OCI-LY1 (cell line): ENCODE measurements around the gene B3GNT3.

Experiments used
- H2AFZ ChIP-seq: fragments of 200-600 bp; sonication (generic), shearing (Covaris generic); 2 replicates; pipeline ENCODE4 v1.6.0; 2014; ENCODE audit warnings: antibody characterized with exemption, mild to moderate bottlenecking, low read length
- H3F3A ChIP-seq: fragments of 200-600 bp; sonication (generic), shearing (Covaris generic); 2 replicates; pipeline ENCODE4 v1.6.0; 2014; ENCODE audit warnings: mild to moderate bottlenecking, antibody characterized with exemption, low read length, moderate library complexity; ENCODE audit not compliant: insufficient read depth
- H3K27ac ChIP-seq: fragments of 200-600 bp; sonication (generic); 2 replicates; pipeline ENCODE4 v1.5.1; 2014; ENCODE audit warnings: low read length, mixed run types, mild to moderate bottlenecking, low read depth; ENCODE audit not compliant: poor library complexity, severe bottlenecking
- H3K27me3 ChIP-seq: fragments of 200-600 bp; sonication (generic); 2 replicates; pipeline ENCODE4 v1.6.0; 2014; ENCODE audit warnings: antibody characterized with exemption, mild to moderate bottlenecking, low read length, moderate library complexity; ENCODE audit not compliant: insufficient read depth
- H3K36me3 ChIP-seq: fragments of 200-600 bp; sonication (generic); 2 replicates; pipeline ENCODE4 v1.6.1; 2014; ENCODE audit warnings: mild to moderate bottlenecking, antibody characterized with exemption, low read length, moderate library complexity, mixed read lengths; ENCODE audit not compliant: insufficient read depth
- H3K4me1 ChIP-seq: fragments of 200-600 bp; sonication (generic); 2 replicates; pipeline ENCODE4 v1.5.1; 2014; ENCODE audit warnings: mild to moderate bottlenecking, low read length, moderate library complexity; ENCODE audit not compliant: insufficient read depth, severe bottlenecking
- H3K4me2 ChIP-seq: fragments of 200-600 bp; sonication (generic), shearing (Covaris generic); 2 replicates; pipeline ENCODE4 v1.6.1; 2014; ENCODE audit warnings: low read length
- H3K4me3 ChIP-seq: fragments of 200-600 bp; sonication (generic); 2 replicates; pipeline ENCODE4 v1.5.1; 2014; ENCODE audit warnings: low read length, low read depth, mild to moderate bottlenecking, mixed read lengths; ENCODE audit not compliant: poor library complexity, severe bottlenecking
- H3K79me2 ChIP-seq: fragments of 200-600 bp; shearing (Covaris generic); 2 replicates; pipeline ENCODE4 v1.6.1; 2016; ENCODE audit warnings: mixed run types, low read length, mixed read lengths; ENCODE audit not compliant: insufficient read depth
- H3K9ac ChIP-seq: fragments of 200-600 bp; sonication (generic), shearing (Covaris generic); 2 replicates; pipeline ENCODE4 v1.6.1; 2014; ENCODE audit warnings: mild to moderate bottlenecking, low read length, mixed read lengths
- H3K9me2 ChIP-seq: fragments of 200-600 bp; sonication (generic), shearing (Covaris generic); 2 replicates; pipeline ENCODE4 v1.6.1; 2014; ENCODE audit warnings: low read depth, mild to moderate bottlenecking, low read length, mixed read lengths
- H3K9me3 ChIP-seq: fragments of 200-600 bp; shearing (Covaris generic); 2 replicates; pipeline ENCODE4 v1.6.1; 2014; ENCODE audit warnings: low read length, mixed read lengths
- H4K20me1 ChIP-seq: fragments of 200-600 bp; sonication (generic), shearing (Covaris generic); 2 replicates; pipeline ENCODE4 v1.6.0; 2016; ENCODE audit warnings: mild to moderate bottlenecking, low read length; ENCODE audit not compliant: insufficient read depth
- EZH2 ChIP-seq: fragments of 200-600 bp; sonication (generic), shearing (Covaris generic); IDR thresholded peaks from 2 replicates; pipeline ENCODE4 v1.8.0; 2017; ENCODE audit warnings: borderline replicate concordance, mixed run types, mild to moderate bottlenecking, antibody characterized with exemption, low read length, moderate library complexity, mixed read lengths
- TF ChIP-seq, protein P1 (sequence below): fragments of 200-600 bp; sonication (generic), shearing (Covaris generic); IDR thresholded peaks from 2 replicates; pipeline ENCODE4 v1.5.1; 2017; ENCODE audit warnings: mild to moderate bottlenecking, antibody characterized with exemption, low read length, moderate library complexity, mixed read lengths

Gene B3GNT3

DNA sequence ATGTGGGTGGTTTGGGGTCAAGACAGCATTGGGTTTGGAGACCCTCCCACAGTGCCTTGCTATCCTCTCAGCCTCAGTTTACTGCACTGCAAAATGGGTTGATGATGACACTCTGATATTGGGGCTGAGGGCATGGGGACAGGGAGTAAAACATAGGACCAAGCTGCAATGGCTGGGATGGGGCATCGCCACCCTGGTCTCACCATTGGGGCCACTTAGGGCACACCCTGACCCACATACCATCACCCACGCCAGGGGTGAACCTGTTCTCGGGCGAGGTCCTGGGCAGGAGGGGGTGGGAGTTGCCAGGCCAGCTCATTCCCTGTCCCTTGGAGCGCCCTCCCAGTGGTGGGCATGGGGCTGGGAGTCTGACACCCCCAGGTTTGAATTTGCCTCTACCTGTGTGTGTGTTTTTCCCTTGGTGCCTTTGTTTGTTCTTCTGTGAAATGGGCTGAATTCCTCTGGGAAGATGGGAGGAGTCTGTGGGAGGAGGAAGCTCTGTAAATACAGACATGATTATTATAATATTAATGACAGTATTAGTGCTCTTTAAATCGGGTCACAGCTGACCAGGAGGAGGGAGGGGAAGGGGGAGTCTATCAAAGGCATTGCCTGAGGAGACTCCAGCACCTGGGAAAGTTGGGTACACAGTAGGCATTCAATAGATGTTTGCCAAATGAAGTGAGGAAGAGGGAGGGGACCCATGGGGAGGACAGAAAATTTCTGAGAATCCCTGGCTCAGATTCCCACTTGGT is 45.9 kb upstream of the B3GNT3 start:
- H3K4me3 ChIP-seq, result peak overlapping the region; percentile 77

DNA sequence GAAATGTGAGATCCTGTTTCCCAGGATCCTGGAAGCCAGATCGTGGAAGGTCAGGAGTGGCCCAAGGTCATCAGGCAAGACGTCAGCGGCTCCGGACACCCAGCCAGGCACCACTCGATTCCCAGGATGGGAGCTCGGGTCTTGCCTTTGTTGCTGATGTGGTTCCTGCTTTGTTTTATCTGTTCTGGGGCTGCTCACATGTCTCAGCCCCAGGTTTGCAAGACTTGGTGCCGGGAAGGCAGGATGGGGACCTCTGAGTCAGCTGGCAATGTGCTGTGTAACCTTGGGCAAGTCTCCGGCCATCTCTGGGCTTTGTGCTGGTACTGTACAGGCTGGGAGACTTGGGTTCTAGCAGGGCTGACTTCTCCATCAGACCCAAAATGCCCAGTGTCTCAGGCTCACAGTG is 45.0 kb upstream of the B3GNT3 start:
- H3K4me3 ChIP-seq, result peak overlapping the region; percentile 77
- H3K4me1 ChIP-seq, result peaks cover 72% of the 10 kb centered on the region
- TF ChIP-seq, protein P1, sequence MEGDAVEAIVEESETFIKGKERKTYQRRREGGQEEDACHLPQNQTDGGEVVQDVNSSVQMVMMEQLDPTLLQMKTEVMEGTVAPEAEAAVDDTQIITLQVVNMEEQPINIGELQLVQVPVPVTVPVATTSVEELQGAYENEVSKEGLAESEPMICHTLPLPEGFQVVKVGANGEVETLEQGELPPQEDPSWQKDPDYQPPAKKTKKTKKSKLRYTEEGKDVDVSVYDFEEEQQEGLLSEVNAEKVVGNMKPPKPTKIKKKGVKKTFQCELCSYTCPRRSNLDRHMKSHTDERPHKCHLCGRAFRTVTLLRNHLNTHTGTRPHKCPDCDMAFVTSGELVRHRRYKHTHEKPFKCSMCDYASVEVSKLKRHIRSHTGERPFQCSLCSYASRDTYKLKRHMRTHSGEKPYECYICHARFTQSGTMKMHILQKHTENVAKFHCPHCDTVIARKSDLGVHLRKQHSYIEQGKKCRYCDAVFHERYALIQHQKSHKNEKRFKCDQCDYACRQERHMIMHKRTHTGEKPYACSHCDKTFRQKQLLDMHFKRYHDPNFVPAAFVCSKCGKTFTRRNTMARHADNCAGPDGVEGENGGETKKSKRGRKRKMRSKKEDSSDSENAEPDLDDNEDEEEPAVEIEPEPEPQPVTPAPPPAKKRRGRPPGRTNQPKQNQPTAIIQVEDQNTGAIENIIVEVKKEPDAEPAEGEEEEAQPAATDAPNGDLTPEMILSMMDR, result no peak
- TF ChIP-seq EZH2, result no peak
- H3K79me2 ChIP-seq, result 0 out of 2 replicates have a peak, but pooled peaks cover 13% of the 10 kb centered on the region
- no peak overlapping the region for H2AFZ ChIP-seq
- peak overlapping the region; percentile 96 for H3K4me2 ChIP-seq
- H3F3A ChIP-seq, result peaks cover 1% of the 10 kb centered on the region
- H3K36me3 ChIP-seq, result peaks cover under 1% of the 10 kb centered on the region; the same call in 1 of the 2 replicates
- no peaks in the 10 kb centered on the region for H3K9me2 ChIP-seq
- H3K9me3 ChIP-seq, result no peaks in the 10 kb centered on the region
- no peaks in the 10 kb centered on the region for H4K20me1 ChIP-seq
- H3K27me3 ChIP-seq, result no peaks in the 10 kb centered on the region
- peak overlapping the region; percentile 82 for H3K9ac ChIP-seq
- peak overlapping the region; percentile 95 for H3K27ac ChIP-seq

More for the DNA sequence above, 45.9 kb upstream of the B3GNT3 start:
- peaks cover 64% of the 10 kb centered on the region for H3K4me1 ChIP-seq
- H3K79me2 ChIP-seq, result 0 out of 2 replicates have a peak, but pooled peaks cover 13% of the 10 kb centered on the region
- peaks cover 5% of the 10 kb centered on the region; the same call in 1 of the 2 replicates for H3F3A ChIP-seq
- peak overlapping the region; percentile 91; the same call in 1 of the 2 replicates for H3K9ac ChIP-seq
- peak overlapping the region; percentile 96 for H3K4me2 ChIP-seq
- TF ChIP-seq EZH2, result no peak
- TF ChIP-seq, protein P1, result no peak
- H2AFZ ChIP-seq, result no peak overlapping the region
- H3K36me3 ChIP-seq, result no peaks in the 10 kb centered on the region; the same call in 1 of the 2 replicates
- peak overlapping the region; percentile 95 for H3K27ac ChIP-seq
- no peaks in the 10 kb centered on the region for H4K20me1 ChIP-seq
- no peaks in the 10 kb centered on the region for H3K9me2 ChIP-seq
- no peaks in the 10 kb centered on the region for H3K27me3 ChIP-seq
- H3K9me3 ChIP-seq, result no peaks in the 10 kb centered on the region

DNA sequence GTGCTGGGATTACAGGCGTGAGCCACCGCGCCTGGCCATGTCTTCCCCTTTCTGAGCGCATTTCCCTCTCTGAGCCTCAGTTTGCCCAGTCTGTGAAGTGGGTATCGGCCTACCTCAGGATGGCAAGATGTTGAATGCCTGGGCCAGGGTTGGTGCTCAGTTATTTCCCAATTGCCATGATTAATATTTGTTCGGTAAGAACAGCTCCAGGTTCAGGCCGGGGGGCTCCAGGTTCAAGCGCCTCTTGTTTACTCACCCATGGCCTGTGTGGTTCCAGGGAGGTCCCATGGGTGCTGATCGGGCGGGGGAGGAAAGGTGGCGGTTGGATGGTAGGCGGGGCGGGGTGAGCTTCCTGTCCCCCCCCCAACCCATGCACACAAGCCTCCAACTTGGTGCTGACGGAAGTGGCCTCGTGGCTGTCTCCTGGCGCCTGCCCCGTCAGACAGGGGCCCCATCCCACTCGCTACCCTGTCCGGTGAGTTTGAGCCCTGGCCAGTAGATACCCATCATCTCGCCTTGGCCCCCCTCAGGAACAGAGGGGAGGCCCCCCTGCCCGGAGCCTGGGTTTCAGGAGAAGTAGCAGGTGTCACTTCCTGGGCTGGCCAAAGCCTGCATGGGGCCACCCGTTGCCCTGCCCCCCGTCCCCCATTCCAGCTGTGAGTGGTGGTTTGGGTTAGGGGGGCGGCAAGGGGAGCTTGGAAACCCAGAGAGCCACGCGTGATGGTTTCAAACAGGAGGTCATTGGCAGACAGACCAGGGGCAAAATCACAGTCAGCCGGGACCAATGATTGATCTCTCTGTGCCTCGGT is 43.6 kb upstream of the B3GNT3 start, which contains the start of gene FCHO1:
TSS of gene FCHO1 (plus strand) at position 375 of the 809 bp plus-strand sequence. CDS start 3,688 bp downstream, outside the sequence.
- Histone ChIP-seq H3K27me3 (no peaks in the 10 kb centered on the region), H3K9ac (peak within 1 kb of the TSS; percentile 82), H3K36me3 (peaks cover 11% of the 10 kb centered on the region; the same call in 1 of the 2 replicates), H3K79me2 (0 out of 2 replicates have a peak, but pooled peaks cover 13% of the 10 kb centered on the region), H3K4me1 (peaks cover 86% of the 10 kb centered on the region), H2AFZ (no peak within 1 kb of the TSS), H3K4me2 (peak within 1 kb of the TSS; percentile 96), H3K9me2 (no peaks in the 10 kb centered on the region), H3K27ac (peak within 1 kb of the TSS; percentile 95), H3F3A (no peaks in the 10 kb centered on the region; the same call in 1 of the 2 replicates), H4K20me1 (no peaks in the 10 kb centered on the region), H3K4me3 (peak within 1 kb of the TSS; percentile 77), H3K9me3 (no peaks in the 10 kb centered on the region)
- TF ChIP-seq, protein P1, result no peak
- TF ChIP-seq EZH2, result no peak
